Lower leg skin (tissue), 3 donors: ENCODE measurements around the gene TRAF3.

Source experiments
- CTCF ChIP-seq, 3 donors: fragments of 450-650 bp; IDR thresholded peaks; one replicate each; pipeline ENCODE4 v1.5.1; 2016; ENCODE audit warnings: antibody characterized with exemption in 3 of 3, mild to moderate bottlenecking in 3 of 3, moderate library complexity in 2 of 3
- POLR2A ChIP-seq, 2 donors: fragments of 450-650 bp; IDR thresholded peaks; one replicate each; pipeline ENCODE4 v1.6.1; 2016 to 2017; ENCODE audit warnings: antibody characterized with exemption in 2 of 2, mild to moderate bottlenecking in 1 of 2, moderate library complexity in 1 of 2

GRCh38 chr14:102923201-102923924, 146.1 kb downstream of the TRAF3 start:
- no peak for TF ChIP-seq POLR2A (IDR thresholded peaks at IDR 0.05)
- no peak for TF ChIP-seq CTCF (IDR thresholded peaks at IDR 0.05)
